ENCODE data around the gene SEC22B. TPM values are rescaled to one million over a fixed set of nuclear protein-coding genes. Genes with fewer than 3 reads are reported as not detected.
A peak's percentile ranks its signal among the peaks of the same experiment; 100 is the strongest.
"Not testable (repeated sequence)": the region's sequence is repeated elsewhere in the genome, so short reads cannot be mapped to it uniquely, and the experiment has no call there.

The SEC22B gene
- total RNA-seq, 1 donor from 2014 or later, result 27.5 TPM

- H3K27ac Mint-ChIP-seq; ATAC-seq (ENCODE audit: low read depth); CTCF ChIA-PET; H3K36me3 Mint-ChIP-seq (ENCODE audit: low read depth); H3K27me3 Mint-ChIP-seq; H3K4me3 Mint-ChIP-seq; DNase-seq; POLR2A ChIA-PET; H3K9me3 Mint-ChIP-seq: not testable (repeated sequence)
- peaks cover 21% of the 10 kb centered on the region for H3K4me1 Mint-ChIP-seq
- intact Hi-C loops (cut with micrococcal nuclease), result loop anchor here (10.0 kb wide), 1 partner anchor 260 kb away; no protein-coding TSS in a partner anchor
Observed at GRCh38 chr1:120144626-120145025, 31.7 kb downstream of the SEC22B start.

GRCh38 chr1:120144169-120144568, 32.2 kb downstream of the SEC22B start:
- Mint-ChIP-seq H3K27ac (peak overlapping the region; percentile 0), H3K4me1 (peaks cover 18% of the 10 kb centered on the region)
- ATAC-seq (ENCODE audit: low read depth); H3K36me3 Mint-ChIP-seq (ENCODE audit: low read depth); POLR2A ChIA-PET; CTCF ChIA-PET; DNase-seq; H3K9me3 Mint-ChIP-seq; H3K27me3 Mint-ChIP-seq; H3K4me3 Mint-ChIP-seq: not testable (repeated sequence)
- intact Hi-C loops (cut with micrococcal nuclease), result loop anchor here (10.0 kb wide), 1 partner anchor 259 kb away; no protein-coding TSS in a partner anchor

- peaks cover 18% of the 10 kb centered on the region for H3K4me1 Mint-ChIP-seq
- ATAC-seq (ENCODE audit: low read depth), result peak; percentile 18
- H3K27me3 Mint-ChIP-seq; CTCF ChIA-PET; H3K9me3 Mint-ChIP-seq; H3K4me3 Mint-ChIP-seq; H3K36me3 Mint-ChIP-seq (ENCODE audit: low read depth); H3K27ac Mint-ChIP-seq; POLR2A ChIA-PET; DNase-seq: not testable (repeated sequence)
- intact Hi-C loops (cut with micrococcal nuclease), result loop anchor here (1.0 to 10.0 kb wide), 2 partner anchors 195 to 259 kb away; no protein-coding TSS in a partner anchor
Observed at GRCh38 chr1:120143334-120143733, 33.0 kb downstream of the SEC22B start.

- H3K9me3 Mint-ChIP-seq; POLR2A ChIA-PET; H3K36me3 Mint-ChIP-seq (ENCODE audit: low read depth); H3K27me3 Mint-ChIP-seq; CTCF ChIA-PET: not testable (repeated sequence)
- peak; percentile 98 for ATAC-seq (ENCODE audit: low read depth)
- peak; percentile 38 for DNase-seq
- H3K27ac Mint-ChIP-seq, result peak overlapping the region; percentile 36
- peak overlapping the region; percentile 56 for H3K4me3 Mint-ChIP-seq
- intact Hi-C loops (cut with micrococcal nuclease), result loop anchor here (1.0 to 10.0 kb wide), 2 partner anchors 194 to 258 kb away; no protein-coding TSS in a partner anchor
- H3K4me1 Mint-ChIP-seq, result peaks cover 18% of the 10 kb centered on the region
Observed at GRCh38 chr1:120142512-120143263, 33.6 kb downstream of the SEC22B start.

GRCh38 chr1:120141865-120142264, 34.5 kb downstream of the SEC22B start:
- DNase-seq; H3K36me3 Mint-ChIP-seq (ENCODE audit: low read depth); H3K9me3 Mint-ChIP-seq; POLR2A ChIA-PET; H3K27me3 Mint-ChIP-seq; ATAC-seq (ENCODE audit: low read depth); H3K27ac Mint-ChIP-seq; CTCF ChIA-PET: not testable (repeated sequence)
- H3K4me1 Mint-ChIP-seq, result peaks cover 18% of the 10 kb centered on the region
- intact Hi-C loops (cut with micrococcal nuclease), result loop anchor here (10.0 kb wide), 1 partner anchor 257 kb away; no protein-coding TSS in a partner anchor
- peak overlapping the region; percentile 56 for H3K4me3 Mint-ChIP-seq

- intact Hi-C loops (cut with micrococcal nuclease), result loop anchor here (10.0 kb wide), 1 partner anchor 256 kb away; no protein-coding TSS in a partner anchor
- H3K27me3 Mint-ChIP-seq; CTCF ChIA-PET; DNase-seq; POLR2A ChIA-PET; H3K27ac Mint-ChIP-seq; H3K4me3 Mint-ChIP-seq; ATAC-seq (ENCODE audit: low read depth); H3K36me3 Mint-ChIP-seq (ENCODE audit: low read depth); H3K9me3 Mint-ChIP-seq: not testable (repeated sequence)
- peaks cover 18% of the 10 kb centered on the region for H3K4me1 Mint-ChIP-seq
Observed at GRCh38 chr1:120140656-120141265, 35.6 kb downstream of the SEC22B start.

- ATAC-seq (ENCODE audit: low read depth); H3K36me3 Mint-ChIP-seq (ENCODE audit: low read depth); POLR2A ChIA-PET; CTCF ChIA-PET; H3K27me3 Mint-ChIP-seq; H3K4me3 Mint-ChIP-seq; DNase-seq; H3K27ac Mint-ChIP-seq; H3K4me1 Mint-ChIP-seq; intact Hi-C loops (cut with micrococcal nuclease); H3K9me3 Mint-ChIP-seq: not testable (repeated sequence)
Observed at GRCh38 chr1:120136086-120136485, 40.2 kb downstream of the SEC22B start.

GRCh38 chr1:120133928-120134325, 42.4 kb downstream of the SEC22B start:
- H3K27ac Mint-ChIP-seq; CTCF ChIA-PET; ATAC-seq (ENCODE audit: low read depth): not testable (repeated sequence)

More at GRCh38 chr1:120133928-120134325, 42.4 kb downstream of the SEC22B start:
- POLR2A ChIA-PET; H3K27me3 Mint-ChIP-seq; intact Hi-C loops (cut with micrococcal nuclease); H3K36me3 Mint-ChIP-seq (ENCODE audit: low read depth); H3K4me3 Mint-ChIP-seq; DNase-seq; H3K9me3 Mint-ChIP-seq: not testable (repeated sequence)
- H3K4me1 Mint-ChIP-seq, result peaks cover 12% of the 10 kb centered on the region

Data from activated B cell treated with CpG ODN at 0.5 μM for 24 hours (primary cell).